ENCODE data around the gene KIAA1755. TPM values are rescaled to one million over a fixed set of nuclear protein-coding genes. Genes with fewer than 3 reads are reported as not detected.

KIAA1755 gene
- total and polyA plus RNA-seq, 10 of the 15 experiments (the other 5 are each of a cell fraction or from before 2014, with no cell fraction given), result not detected

DNA sequence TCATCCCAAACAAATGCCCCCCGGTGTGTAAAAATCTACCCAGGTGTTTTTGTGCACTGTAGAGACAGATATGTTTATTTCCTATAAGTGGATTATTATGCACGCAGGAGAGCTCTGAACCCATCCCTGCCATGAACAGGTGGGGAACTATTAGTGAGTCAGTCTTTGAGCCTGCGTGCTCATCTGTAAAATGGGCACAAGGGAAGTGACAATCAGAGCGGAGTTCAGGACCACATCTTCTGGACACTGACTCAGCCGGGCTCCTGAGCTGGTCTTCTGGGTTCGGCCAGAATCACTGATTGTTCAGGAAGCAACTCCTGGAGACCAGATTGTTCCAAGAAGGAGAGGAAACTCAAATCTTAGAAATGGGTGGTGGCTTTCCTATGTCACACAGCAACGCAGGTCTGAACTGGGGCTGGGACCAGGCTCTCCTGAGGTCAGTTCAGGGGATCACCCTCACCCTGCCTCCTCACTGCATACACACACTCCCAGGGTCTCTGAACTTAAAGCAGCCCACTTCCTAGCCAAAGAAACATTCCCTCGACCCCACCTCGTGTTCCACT lies 68.1 kb downstream of the KIAA1755 start (continued):
- TF ChIP-seq, protein P1, sequence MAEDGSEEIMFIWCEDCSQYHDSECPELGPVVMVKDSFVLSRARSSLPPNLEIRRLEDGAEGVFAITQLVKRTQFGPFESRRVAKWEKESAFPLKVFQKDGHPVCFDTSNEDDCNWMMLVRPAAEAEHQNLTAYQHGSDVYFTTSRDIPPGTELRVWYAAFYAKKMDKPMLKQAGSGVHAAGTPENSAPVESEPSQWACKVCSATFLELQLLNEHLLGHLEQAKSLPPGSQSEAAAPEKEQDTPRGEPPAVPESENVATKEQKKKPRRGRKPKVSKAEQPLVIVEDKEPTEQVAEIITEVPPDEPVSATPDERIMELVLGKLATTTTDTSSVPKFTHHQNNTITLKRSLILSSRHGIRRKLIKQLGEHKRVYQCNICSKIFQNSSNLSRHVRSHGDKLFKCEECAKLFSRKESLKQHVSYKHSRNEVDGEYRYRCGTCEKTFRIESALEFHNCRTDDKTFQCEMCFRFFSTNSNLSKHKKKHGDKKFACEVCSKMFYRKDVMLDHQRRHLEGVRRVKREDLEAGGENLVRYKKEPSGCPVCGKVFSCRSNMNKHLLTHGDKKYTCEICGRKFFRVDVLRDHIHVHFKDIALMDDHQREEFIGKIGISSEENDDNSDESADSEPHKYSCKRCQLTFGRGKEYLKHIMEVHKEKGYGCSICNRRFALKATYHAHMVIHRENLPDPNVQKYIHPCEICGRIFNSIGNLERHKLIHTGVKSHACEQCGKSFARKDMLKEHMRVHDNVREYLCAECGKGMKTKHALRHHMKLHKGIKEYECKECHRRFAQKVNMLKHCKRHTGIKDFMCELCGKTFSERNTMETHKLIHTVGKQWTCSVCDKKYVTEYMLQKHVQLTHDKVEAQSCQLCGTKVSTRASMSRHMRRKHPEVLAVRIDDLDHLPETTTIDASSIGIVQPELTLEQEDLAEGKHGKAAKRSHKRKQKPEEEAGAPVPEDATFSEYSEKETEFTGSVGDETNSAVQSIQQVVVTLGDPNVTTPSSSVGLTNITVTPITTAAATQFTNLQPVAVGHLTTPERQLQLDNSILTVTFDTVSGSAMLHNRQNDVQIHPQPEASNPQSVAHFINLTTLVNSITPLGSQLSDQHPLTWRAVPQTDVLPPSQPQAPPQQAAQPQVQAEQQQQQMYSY (CRISPR knock-in tag; IDR thresholded peaks at IDR 0.05), result no peak
- TF ChIP-seq FOXK2 (IDR thresholded peaks at IDR 0.05) (no peak), SUZ12 (IDR thresholded peaks at IDR 0.05; ENCODE audit: unreplicated experiment) (no peak), BACH1 (IDR thresholded peaks at IDR 0.05; ENCODE audit: borderline replicate concordance) (no peak), RB1 (IDR thresholded peaks at IDR 0.05; ENCODE audit: borderline replicate concordance) (no peak)

DNA sequence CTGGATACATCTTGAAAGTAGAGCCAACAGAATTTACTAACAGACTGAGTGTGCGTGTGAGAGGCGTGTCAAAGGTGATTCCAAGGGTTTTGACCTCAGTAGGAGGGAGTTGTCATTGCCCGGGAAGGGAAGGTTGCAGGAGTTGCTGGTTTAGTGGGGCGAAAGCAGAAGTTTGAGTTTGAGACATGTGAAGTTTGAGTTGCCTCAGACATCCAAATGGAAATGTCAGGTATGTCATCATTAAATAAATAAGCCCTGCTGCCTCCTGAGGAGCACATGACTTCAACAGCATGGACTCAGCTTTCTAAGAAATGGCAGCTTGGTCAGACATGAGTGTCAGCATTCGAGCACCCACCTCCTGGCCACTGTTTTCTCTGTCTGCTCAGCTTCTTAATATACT lies 68.9 kb downstream of the KIAA1755 start:
- Histone ChIP-seq H3K9me3 (replicated peaks; ENCODE audit: control insufficient read depth, insufficient read depth, low read length) (no peaks in the 10 kb centered on the region), H3K4me1 (ENCODE audit: control insufficient read depth, insufficient read depth, low read length) (no peaks in the 10 kb centered on the region; the same call in 1 of the 2 replicates), H3K27me3 (replicated peaks in 1 of 2; ENCODE audit: control insufficient read depth in 2 of 2, insufficient read depth in 2 of 2, low read length in 1 of 2) (no peaks in the 10 kb centered on the region; a peak in 2 of 4 replicates), H3K4me2 (ENCODE audit: control insufficient read depth, insufficient read depth) (no peak overlapping the region), H2AFZ (ENCODE audit: control insufficient read depth, low read depth, low read length) (no peak overlapping the region), H4K20me1 (ENCODE audit: control insufficient read depth, insufficient read depth) (no peaks in the 10 kb centered on the region), H3K9ac (ENCODE audit: control insufficient read depth, insufficient read depth, low read length) (no peak overlapping the region), H3K27ac (ENCODE audit: control insufficient read depth, insufficient read depth) (no peak overlapping the region), H3K36me3 (ENCODE audit: control insufficient read depth in 2 of 2, insufficient read depth in 2 of 2, low read length in 1 of 2) (no peaks in the 10 kb centered on the region), H3K4me3 (no peak overlapping the region), H3K79me2 (ENCODE audit: control insufficient read depth, insufficient read depth, low read length) (no peaks in the 10 kb centered on the region)
- FAIRE-seq (no peak), DNase-seq (ENCODE audit: low read depth, low spot score) (no peak), ATAC-seq (no peak)
- RAD21 ChIA-PET (ENCODE audit: unreplicated experiment), result no interaction called here
- in situ Hi-C loops (cut with MboI) (no loop called here), intact Hi-C loops (cut with micrococcal nuclease; ENCODE audit: unreplicated experiment) (no loop called here)
- CTCF ChIA-PET, result interaction anchor here (1.2 to 2.0 kb wide), 3 partner anchors 29 to 134 kb away, joined by 3 to 6 read pairs (median 3); no protein-coding TSS in a partner anchor
- TF ChIP-seq, protein P2, sequence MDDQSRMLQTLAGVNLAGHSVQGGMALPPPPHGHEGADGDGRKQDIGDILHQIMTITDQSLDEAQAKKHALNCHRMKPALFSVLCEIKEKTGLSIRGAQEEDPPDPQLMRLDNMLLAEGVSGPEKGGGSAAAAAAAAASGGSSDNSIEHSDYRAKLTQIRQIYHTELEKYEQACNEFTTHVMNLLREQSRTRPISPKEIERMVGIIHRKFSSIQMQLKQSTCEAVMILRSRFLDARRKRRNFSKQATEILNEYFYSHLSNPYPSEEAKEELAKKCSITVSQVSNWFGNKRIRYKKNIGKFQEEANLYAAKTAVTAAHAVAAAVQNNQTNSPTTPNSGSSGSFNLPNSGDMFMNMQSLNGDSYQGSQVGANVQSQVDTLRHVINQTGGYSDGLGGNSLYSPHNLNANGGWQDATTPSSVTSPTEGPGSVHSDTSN (IDR thresholded peaks at IDR 0.05; ENCODE audit: insufficient replicate concordance, low read depth, low read length), result no peak
- TF ChIP-seq BCL11A (IDR thresholded peaks at IDR 0.05; ENCODE audit: low read depth, low read length) (no peak), SP1 (IDR thresholded peaks at IDR 0.05; ENCODE audit: low read depth, low read length) (no peak), NFYB (IDR thresholded peaks at IDR 0.05; ENCODE audit: insufficient read depth, low read depth, low read length) (no peak), RBBP5 (conservative IDR thresholded peaks at IDR 0.05) (no peak), TAF1 (IDR thresholded peaks at IDR 0.05; ENCODE audit: borderline replicate concordance, low read depth, low read length) (no peak), POU2F2 (IDR thresholded peaks at IDR 0.05; ENCODE audit: borderline replicate concordance, low read depth, low read length) (no peak)
- TF ChIP-seq, protein P3, sequence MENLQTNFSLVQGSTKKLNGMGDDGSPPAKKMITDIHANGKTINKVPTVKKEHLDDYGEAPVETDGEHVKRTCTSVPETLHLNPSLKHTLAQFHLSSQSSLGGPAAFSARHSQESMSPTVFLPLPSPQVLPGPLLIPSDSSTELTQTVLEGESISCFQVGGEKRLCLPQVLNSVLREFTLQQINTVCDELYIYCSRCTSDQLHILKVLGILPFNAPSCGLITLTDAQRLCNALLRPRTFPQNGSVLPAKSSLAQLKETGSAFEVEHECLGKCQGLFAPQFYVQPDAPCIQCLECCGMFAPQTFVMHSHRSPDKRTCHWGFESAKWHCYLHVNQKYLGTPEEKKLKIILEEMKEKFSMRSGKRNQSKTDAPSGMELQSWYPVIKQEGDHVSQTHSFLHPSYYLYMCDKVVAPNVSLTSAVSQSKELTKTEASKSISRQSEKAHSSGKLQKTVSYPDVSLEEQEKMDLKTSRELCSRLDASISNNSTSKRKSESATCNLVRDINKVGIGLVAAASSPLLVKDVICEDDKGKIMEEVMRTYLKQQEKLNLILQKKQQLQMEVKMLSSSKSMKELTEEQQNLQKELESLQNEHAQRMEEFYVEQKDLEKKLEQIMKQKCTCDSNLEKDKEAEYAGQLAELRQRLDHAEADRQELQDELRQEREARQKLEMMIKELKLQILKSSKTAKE (IDR thresholded peaks at IDR 0.05; ENCODE audit: low read depth, poor library complexity, severe bottlenecking), result no peak
- TF ChIP-seq, protein P4, sequence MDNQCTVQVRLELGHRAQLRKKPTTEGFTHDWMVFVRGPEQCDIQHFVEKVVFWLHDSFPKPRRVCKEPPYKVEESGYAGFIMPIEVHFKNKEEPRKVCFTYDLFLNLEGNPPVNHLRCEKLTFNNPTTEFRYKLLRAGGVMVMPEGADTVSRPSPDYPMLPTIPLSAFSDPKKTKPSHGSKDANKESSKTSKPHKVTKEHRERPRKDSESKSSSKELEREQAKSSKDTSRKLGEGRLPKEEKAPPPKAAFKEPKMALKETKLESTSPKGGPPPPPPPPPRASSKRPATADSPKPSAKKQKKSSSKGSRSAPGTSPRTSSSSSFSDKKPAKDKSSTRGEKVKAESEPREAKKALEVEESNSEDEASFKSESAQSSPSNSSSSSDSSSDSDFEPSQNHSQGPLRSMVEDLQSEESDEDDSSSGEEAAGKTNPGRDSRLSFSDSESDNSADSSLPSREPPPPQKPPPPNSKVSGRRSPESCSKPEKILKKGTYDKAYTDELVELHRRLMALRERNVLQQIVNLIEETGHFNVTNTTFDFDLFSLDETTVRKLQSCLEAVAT (IDR thresholded peaks at IDR 0.05), result no peak
- WGBS (ENCODE audit: insufficient coverage, insufficient replicate concordance, low lambda C conversion rate, missing lambda C conversion rate), result 43% methylated on average over 5 of the region's 5 CpGs
- POLR2A ChIA-PET, result interaction anchor here (0.9 kb wide), 1 partner anchor 9 kb away, joined by 3 read pairs; no protein-coding TSS in a partner anchor
- no TSS peak for BruUV-seq (replicated peaks)
- SMC1A ChIA-PET (ENCODE audit: uncharacterized antibody, unreplicated experiment), result no interaction called here

Measured in GM12878 (cell line).